Loucy (cell line): ENCODE results near the gene ANAPC10.

Source experiments
- H2AFZ ChIP-seq: fragments of 200-600 bp; sonication (generic); 2 replicates; pipeline ENCODE4 v1.6.0; 2016; ENCODE audit warnings: antibody characterized with exemption, mild to moderate bottlenecking, low read length, moderate library complexity
- H3F3A ChIP-seq: fragments of 200-600 bp; 2 replicates; pipeline ENCODE4 v1.6.0; 2016; ENCODE audit warnings: antibody characterized with exemption, low read depth, mild to moderate bottlenecking
- H3K27me3 ChIP-seq: fragments of 200-600 bp; sonication (generic); 2 replicates; pipeline ENCODE4 v1.6.1; 2014; ENCODE audit warnings: low read length, mild to moderate bottlenecking; ENCODE audit not compliant: insufficient read depth, poor library complexity, severe bottlenecking
- H3K36me3 ChIP-seq: fragments of 200-600 bp; sonication (generic); 2 replicates; pipeline ENCODE4 v1.6.1; 2016; ENCODE audit warnings: low read length; ENCODE audit not compliant: insufficient read depth
- H3K4me1 ChIP-seq: fragments of 200-600 bp; sonication (generic); 2 replicates; pipeline ENCODE4 v1.5.1; 2014; ENCODE audit warnings: low read length, mild to moderate bottlenecking; ENCODE audit not compliant: insufficient read depth, poor library complexity, severe bottlenecking
- H3K4me2 ChIP-seq: fragments of 200-600 bp; sonication (generic); 2 replicates; pipeline ENCODE4 v1.6.0; 2014; ENCODE audit warnings: antibody characterized with exemption, low read length, low read depth, mild to moderate bottlenecking; ENCODE audit not compliant: poor library complexity, severe bottlenecking
- H3K4me3 ChIP-seq: fragments of 200-600 bp; sonication (generic); 2 replicates; pipeline ENCODE4 v1.5.1; 2014; ENCODE audit warnings: low read length, mild to moderate bottlenecking, mixed read lengths; ENCODE audit not compliant: poor library complexity, severe bottlenecking
- H3K79me2 ChIP-seq: fragments of 200-600 bp; sonication (generic); 2 replicates; pipeline ENCODE4 v1.6.1; 2014; ENCODE audit warnings: low read length; ENCODE audit not compliant: insufficient read depth
- H3K9ac ChIP-seq: fragments of 200-600 bp; sonication (generic); 2 replicates; pipeline ENCODE4 v1.6.0; 2014; ENCODE audit warnings: mild to moderate bottlenecking, low read depth, low read length, moderate library complexity; ENCODE audit not compliant: poor library complexity, severe bottlenecking
- H3K9me2 ChIP-seq: fragments of 200-600 bp; sonication (generic); replicated peaks from 2 replicates; pipeline ENCODE4 v1.6.1; 2016; ENCODE audit warnings: low read depth, low read length, mixed read lengths
- H3K9me3 ChIP-seq: fragments of 200-600 bp; sonication (generic); 2 replicates; pipeline ENCODE4 v1.6.1; 2014; ENCODE audit warnings: mild to moderate bottlenecking, antibody characterized with exemption, low read length, low read depth; ENCODE audit not compliant: insufficient read depth
- H4K20me1 ChIP-seq: fragments of 200-600 bp; sonication (generic); 2 replicates; pipeline ENCODE4 v1.6.0; 2014; ENCODE audit warnings: antibody characterized with exemption, low read length, mild to moderate bottlenecking; ENCODE audit not compliant: insufficient read depth, poor library complexity, severe bottlenecking
- CTCF ChIP-seq: fragments of 200-600 bp; sonication (generic); conservative IDR thresholded peaks from 2 replicates; pipeline ENCODE4 v1.5.1; 2014; ENCODE audit warnings: mild to moderate bottlenecking, antibody characterized with exemption, low read length
- EZH2phosphoT487 ChIP-seq: fragments of 200-600 bp; IDR thresholded peaks from 2 replicates; pipeline ENCODE4 v1.6.1; 2018; ENCODE audit warnings: antibody characterized with exemption, mild to moderate bottlenecking, moderate library complexity, borderline replicate concordance

ANAPC10 gene

DNA sequence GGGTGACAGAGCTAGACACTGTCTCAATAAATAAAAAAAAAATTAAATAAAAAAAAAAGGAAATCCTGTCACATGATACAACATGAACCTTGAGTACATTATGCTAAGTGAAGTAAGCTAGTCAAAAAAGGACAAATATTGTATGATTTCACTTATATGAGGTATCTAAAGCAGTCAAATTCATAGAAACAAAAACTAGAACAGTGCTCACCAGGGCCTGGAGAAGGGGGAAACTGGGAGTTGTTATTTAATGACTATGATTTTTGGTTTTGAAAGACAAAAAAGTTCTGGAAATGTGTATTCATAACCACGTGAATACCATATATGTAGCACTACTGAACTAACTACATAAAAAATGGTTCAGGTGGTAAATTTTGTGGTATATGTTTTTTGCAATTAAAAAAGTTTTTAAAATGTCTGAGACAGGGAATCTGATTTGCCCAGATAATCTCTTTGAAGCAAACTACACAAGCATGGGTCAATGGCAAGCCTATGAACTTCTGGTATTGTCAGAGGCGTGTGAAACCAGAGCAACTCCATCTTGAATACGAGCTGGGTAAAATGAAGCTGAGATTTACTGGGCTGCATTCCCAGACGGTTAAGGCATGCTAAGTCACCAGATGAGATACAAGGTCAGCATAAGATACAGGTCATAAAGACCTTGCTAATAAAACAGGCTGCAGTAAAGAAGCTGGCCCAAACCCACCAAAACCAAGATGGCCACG is 42.3 kb downstream of the ANAPC10 start:
- Histone ChIP-seq H3K4me3 (no peak overlapping the region), H3F3A (no peaks in the 10 kb centered on the region), H3K79me2 (peaks cover 20% of the 10 kb centered on the region), H3K4me1 (peaks cover 34% of the 10 kb centered on the region), H3K27me3 (no peaks in the 10 kb centered on the region), H3K9me3 (no peaks in the 10 kb centered on the region), H3K9me2 (no peaks in the 10 kb centered on the region), H3K9ac (no peak overlapping the region), H3K36me3 (peaks cover 2% of the 10 kb centered on the region; the same call in 1 of the 2 replicates), H4K20me1 (no peaks in the 10 kb centered on the region), H3K4me2 (no peak overlapping the region), H2AFZ (no peak overlapping the region)
- TF ChIP-seq CTCF (no peak), EZH2phosphoT487 (no peak)

DNA sequence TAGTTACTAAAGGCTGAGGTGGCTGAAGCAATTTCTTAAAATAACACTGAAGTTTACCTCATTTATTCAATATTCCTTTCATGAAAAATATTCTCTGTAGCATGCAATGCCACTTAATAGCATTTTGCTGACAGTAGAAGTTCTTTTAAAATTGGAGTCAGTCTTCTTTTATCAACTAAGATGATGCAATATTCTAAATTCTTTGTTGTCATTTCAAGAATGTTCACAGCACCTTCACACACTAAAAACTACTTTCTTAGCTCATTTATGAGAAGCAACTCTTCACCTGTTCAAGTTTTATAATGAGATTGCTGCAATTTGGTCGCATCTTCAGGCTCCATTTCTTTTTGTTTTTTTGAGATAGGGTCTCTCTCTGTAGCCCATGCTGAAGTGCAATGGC is 48.8 kb downstream of the ANAPC10 start:
- no peaks in the 10 kb centered on the region for H3K9me2 ChIP-seq
- H3K4me3 ChIP-seq: no peak overlapping the region
- no peak overlapping the region for H3K9ac ChIP-seq

GRCh38 chr4:145048817-145049216 is 49.2 kb downstream of the ANAPC10 start:
- Histone ChIP-seq H3K9me3 (peaks cover 3% of the 10 kb centered on the region; the same call in 1 of the 2 replicates), H3K4me2 (no peak overlapping the region), H3K79me2 (peaks cover 6% of the 10 kb centered on the region; the same call in 1 of the 2 replicates), H2AFZ (no peak overlapping the region), H3K4me3 (no peak overlapping the region), H4K20me1 (no peaks in the 10 kb centered on the region), H3K4me1 (no peaks in the 10 kb centered on the region), H3K27me3 (no peaks in the 10 kb centered on the region), H3K36me3 (peaks cover 10% of the 10 kb centered on the region; the same call in 1 of the 2 replicates), H3K9ac (no peak overlapping the region), H3F3A (no peaks in the 10 kb centered on the region), H3K9me2 (no peaks in the 10 kb centered on the region)
- TF ChIP-seq CTCF: no peak
- TF ChIP-seq EZH2phosphoT487: no peak

More for the DNA sequence above, 48.8 kb downstream of the ANAPC10 start:
- H2AFZ ChIP-seq: no peak overlapping the region
- no peaks in the 10 kb centered on the region for H4K20me1 ChIP-seq
- H3K4me1 ChIP-seq: no peaks in the 10 kb centered on the region
- H3K36me3 ChIP-seq: peaks cover 10% of the 10 kb centered on the region; the same call in 1 of the 2 replicates
- H3K9me3 ChIP-seq: peaks cover 3% of the 10 kb centered on the region; the same call in 1 of the 2 replicates
- no peak overlapping the region for H3K4me2 ChIP-seq
- H3K79me2 ChIP-seq: peaks cover 6% of the 10 kb centered on the region; the same call in 1 of the 2 replicates
- H3K27me3 ChIP-seq: no peaks in the 10 kb centered on the region
- no peaks in the 10 kb centered on the region for H3F3A ChIP-seq
- TF ChIP-seq EZH2phosphoT487 (no peak), CTCF (no peak)
